ENCODE results near the gene CTXN1.
"Not testable (repeated sequence)": the region's sequence is repeated elsewhere in the genome, so short reads cannot be mapped to it uniquely, and the experiment has no call there.

The CTXN1 gene

GRCh38 chr19:7926727-7927604 is 1.0 kb upstream of the CTXN1 start:
- DNase-seq (ENCODE audit: low spot score) (no peak), FAIRE-seq (no peak)

- DNase-seq (ENCODE audit: low spot score): peak; percentile 76
- FAIRE-seq: peak; percentile 88
Observed at GRCh38 chr19:7925171-7925851, 624 bp downstream of the CTXN1 start.

DNA sequence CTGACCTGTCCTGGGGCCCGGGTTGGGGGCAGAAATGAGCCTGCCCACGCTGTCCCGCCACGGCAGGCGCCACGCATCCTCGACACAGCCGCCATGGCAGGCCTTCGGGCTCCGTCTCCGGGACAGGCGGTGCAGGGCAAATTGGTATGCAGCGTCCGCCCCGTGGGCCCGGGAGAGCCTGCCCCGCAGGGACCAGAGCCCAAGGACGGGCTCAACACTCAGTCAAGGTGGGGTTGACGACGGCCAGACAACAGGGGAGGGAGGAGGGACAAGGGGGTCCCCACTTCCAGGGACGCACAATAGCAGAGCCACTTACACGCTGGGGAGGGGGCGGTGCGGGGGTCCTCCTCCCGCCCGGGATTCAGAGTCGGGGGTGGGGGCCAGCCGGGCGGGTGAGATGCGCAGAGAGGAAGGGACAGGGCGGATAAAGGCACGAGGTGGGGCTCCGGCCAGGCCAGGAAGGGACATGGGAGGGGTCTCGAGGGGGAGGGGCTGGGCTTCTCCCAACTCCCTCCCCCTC is 1.2 kb downstream of the CTXN1 start:
- FAIRE-seq (no peak), DNase-seq (ENCODE audit: low spot score) (no peak)

DNA sequence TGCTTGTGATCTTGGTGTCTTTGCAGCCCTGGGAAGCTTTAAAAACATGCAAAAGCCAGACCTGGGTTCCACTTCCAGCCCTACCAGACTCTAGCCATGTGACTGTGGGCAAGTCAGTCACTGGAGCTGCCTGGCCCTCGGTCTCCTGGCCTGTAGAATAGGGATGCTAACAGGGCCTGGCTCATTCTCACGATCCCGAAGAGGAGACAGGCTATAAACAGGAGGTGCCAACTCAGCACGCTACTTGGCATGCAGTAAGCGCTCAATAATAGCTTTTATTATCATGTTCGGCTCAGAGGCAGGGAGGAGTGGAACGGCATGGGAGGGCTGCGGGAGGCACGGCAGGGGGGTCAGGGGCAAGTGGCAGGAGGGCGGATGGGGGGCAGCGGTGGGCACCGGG is 1.7 kb downstream of the CTXN1 start:
- DNase-seq (ENCODE audit: low spot score): no peak
- FAIRE-seq: no peak

DNA sequence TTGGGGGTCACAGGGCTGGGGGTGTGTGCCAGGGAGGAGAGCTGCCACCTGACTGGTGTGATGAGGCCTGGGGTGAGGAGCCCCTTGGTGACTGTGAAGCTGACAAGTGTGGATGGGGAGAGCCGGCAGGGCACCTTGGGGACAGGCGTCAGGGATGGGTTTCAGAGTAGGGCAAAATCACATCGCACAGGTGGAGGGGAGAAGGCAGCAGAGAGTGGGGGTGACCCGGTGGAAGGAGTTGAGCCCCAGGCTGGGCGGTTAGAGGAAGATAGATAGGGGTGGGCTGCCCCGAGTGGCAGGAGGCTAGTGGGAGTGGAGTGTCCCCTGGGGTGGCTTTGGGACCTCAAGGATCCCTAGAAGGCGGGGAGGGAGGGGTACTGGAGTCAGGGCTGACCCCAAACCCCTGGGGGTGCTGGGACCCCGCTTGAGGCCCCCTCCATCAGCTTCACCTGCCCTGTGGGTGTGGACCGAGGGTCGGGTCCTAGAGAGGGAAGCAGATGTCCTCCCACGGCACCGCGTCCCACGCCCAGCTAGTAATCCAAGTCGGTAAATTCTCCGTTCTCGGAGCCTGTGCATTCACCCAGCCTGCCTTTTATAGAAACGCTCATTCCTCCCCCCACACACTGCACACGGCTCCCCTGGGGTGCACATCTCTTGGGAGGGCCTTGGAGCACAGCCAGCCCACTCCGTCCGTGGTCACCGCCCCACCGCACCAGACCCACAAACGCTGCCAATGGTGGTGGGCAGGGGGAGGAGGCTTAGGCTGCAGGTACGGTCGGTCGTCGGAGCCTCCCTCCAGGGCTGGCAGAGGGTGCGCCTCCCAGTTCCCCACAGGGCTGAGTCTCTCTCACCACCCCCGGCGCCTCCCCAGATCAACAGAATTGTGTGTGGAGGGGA is 2.4 kb downstream of the CTXN1 start:
- FAIRE-seq: no peak
- no peak for DNase-seq (ENCODE audit: low spot score)

- no peak for DNase-seq (ENCODE audit: low spot score)
- no peak for FAIRE-seq
Observed at GRCh38 chr19:7922836-7923195, 3.1 kb downstream of the CTXN1 start.

GRCh38 chr19:7921967-7922835 is 3.7 kb downstream of the CTXN1 start:
- FAIRE-seq (no peak), DNase-seq (ENCODE audit: low spot score) (no peak)

DNA sequence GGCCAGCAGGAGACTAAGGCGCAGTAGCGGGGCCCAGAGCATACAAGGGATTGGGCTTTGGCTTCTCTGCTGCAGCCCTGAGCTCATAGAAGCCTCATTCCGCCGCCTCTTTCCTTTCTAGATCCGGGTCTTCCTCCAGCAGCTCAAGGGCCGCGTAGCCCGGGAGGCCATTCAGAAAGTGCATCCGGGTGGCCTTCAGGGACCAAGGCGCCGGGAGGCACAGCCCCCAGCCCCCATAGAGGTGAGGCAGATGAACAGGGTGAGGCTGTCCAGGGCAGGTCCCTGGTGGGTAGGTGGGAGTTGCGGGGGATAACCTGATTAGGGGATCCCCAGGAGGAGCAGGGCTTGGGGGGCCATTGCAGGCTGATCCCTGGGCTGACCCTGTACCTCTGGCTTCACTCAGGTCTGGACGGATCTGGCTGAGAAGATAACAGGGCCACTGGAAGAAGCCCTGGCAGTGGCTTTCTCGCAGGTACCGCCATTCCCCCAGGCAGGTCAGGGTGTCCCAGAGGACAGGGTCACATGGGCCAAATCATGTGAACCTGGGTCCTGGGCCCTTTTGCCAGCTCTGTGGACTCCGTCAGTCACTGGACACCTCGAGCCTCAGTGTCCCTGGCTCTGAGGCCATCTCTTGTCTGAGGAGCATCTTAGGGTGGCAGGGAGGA is 4.5 kb downstream of the CTXN1 start:
- FAIRE-seq (no peak), DNase-seq (ENCODE audit: low spot score) (no peak)

GRCh38 chr19:7920519-7921301 is 5.2 kb downstream of the CTXN1 start:
- no peak for FAIRE-seq
- DNase-seq (ENCODE audit: low spot score): peak; percentile 92

DNA sequence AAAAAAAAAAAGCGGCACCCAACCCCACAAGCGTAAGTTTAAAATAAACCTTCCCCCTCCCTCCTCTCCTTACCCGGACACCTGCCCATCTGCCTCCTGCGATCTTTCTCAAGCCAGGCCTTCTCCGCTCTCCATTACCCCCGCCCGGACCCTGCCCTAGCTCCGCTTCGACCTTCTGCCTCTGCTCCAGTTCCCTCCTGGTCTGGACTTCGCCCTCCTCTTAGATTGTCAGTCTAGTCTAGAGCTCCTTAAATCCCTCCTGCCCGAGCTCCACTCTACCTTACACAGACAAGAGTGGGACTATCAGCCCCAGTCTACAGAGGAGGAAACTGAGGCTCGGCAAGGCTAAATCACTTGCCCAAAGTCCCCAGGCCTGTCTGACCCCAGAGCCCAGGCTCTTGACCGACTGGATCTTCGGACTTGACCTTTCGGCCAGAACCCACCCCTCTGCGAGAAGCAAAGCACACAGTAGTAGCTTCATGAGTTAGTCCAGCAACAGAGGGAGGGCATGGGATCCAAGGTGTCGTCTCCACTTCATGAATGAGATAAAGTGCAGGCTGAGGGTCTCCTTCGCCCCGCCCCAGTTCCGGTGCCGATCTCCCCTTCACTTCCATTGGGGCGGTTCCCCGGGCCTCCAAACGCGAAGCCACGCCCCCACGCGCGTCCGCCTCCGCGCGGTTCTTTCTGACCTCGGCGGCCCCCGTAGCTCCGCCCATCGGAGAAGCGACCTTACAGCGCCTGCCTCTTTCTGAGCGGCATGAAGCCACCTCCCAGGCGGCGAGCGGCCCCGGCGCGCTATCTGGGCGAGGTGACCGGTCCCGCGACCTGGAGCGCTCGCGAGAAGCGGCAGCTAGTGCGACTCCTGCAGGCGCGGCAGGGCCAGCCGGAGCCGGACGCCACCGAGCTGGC is 6.1 kb downstream of the CTXN1 start, which contains the start of gene SNAPC2:
Gene SNAPC2, plus strand, starts transcription at position 729 of the 909 bp plus-strand sequence. Its CDS starts 29 bp downstream, at position 758.
- no peak for FAIRE-seq
- DNase-seq (ENCODE audit: low spot score): peak; percentile 85

DNA sequence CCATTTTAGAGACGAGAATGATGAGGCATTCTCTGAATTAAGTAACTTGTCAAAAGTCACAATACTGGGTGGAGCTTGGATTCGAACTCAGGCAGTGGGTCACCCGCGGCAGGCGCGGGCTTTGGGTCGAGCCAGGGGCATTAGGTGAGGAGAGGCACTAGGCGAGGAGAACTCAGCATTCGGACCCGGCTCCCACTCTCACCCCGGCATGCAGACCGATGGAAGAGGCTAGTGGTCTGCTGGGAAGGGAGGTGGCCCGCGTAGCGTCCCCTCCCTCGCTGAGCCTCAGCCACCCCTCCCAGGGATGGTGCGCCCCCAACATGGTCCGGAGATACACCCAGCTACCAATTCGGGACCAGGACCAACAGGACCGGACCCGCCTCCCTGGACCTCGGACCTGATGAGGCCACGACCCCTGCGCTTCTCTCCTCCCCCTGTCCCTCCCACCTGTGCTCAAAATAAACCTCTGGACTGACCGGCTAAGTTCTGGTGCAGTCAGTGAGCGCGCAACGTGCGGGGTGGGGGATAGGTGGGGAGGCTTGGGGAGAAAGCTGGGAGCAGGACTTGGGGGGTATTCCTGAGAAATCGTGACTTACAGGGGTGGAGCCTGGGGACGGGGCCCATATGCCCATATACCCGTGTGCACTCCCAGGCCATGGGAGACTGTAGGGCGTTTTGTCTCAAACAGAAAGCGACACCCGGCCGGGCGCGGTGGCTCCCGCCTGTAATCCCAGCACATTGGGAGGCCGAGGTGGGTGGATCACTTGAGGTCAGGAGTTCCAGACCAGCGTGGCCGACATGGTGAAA is 7.1 kb downstream of the CTXN1 start:
- FAIRE-seq (no peak), DNase-seq (ENCODE audit: low spot score) (no peak)

GRCh38 chr19:7918062-7918614 is 7.8 kb downstream of the CTXN1 start:
- not testable (repeated sequence) for FAIRE-seq; DNase-seq (ENCODE audit: low spot score)

GRCh38 chr19:7917267-7918061 is 8.5 kb downstream of the CTXN1 start:
- no peak for FAIRE-seq
- DNase-seq (ENCODE audit: low spot score): no peak

DNA sequence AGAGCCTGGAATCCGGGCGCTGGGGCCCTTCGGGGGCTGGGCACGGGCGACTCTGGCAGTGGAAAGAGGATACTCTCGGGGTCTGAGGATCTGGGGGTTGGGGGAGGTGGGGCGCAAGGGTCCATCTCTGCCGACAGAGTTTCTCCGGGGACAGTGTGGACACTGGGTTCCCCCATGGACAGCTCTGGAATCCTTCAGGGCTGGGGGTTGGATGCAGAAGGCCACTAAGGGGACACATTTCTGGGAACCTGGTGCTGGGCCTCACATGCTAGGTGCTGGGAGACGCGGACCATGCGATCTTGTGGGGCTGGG is 9.0 kb downstream of the CTXN1 start:
- FAIRE-seq: no peak
- DNase-seq (ENCODE audit: low spot score): no peak

DNA sequence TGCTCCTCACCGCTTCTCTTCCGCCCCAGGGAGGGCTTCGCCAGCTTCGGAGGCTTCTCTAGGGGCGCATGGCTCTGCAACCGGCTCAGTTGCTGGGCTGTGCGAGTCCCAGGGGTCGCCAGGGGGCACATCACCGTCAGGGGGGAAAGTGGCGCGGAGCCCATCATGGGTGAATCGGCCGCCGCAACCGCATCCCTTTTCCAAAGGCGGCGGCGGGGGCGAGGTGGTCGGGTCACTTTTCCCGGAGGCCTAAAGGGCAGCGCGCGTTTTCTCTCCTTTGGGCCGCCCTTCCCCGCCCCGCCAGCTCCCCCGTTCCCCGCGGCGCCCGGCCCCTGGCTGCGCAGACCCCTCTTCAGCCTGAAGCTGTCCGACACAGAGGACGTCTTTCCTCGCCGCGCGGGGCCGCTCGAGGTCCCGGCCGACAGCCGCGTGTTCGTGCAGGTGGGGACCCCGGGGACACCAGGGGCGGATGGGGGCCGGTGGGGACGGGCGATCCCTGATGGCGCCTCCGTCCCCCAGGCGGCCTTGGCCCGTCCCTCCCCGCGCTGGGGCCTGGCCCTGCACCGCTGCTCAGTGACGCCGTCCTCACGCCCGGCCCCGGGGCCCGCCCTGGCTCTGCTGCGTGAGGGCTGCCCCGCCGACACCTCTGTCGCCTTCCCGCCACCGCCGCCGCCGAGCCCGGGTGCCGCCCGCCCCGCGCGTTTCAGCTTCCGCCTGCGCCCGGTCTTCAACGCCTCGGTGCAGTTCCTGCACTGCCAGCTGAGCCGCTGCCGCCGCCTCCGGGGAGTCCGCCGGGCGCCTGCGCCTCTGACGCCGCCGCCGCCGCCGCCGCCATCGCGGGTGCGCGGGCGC is 9.6 kb downstream of the CTXN1 start:
- FAIRE-seq: no peak
- no peak for DNase-seq (ENCODE audit: low spot score)
